HG03457 (cell line): ENCODE results near the gene TMEM132C.
"Not testable (repeated sequence)": the region's sequence is repeated elsewhere in the genome, so short reads cannot be mapped to it uniquely, and the experiment has no call there.

ENCODE experiments used
- ATAC-seq: cut with Tn5 transposase; IDR thresholded peaks from one replicate; pipeline ENCODE4 v1.9.1; 2021; ENCODE audit warnings: moderate number of reproducible peaks; ENCODE audit not compliant: unreplicated experiment

TMEM132C gene

GRCh38 chr12:128463881-128464280 lies 196.9 kb downstream of the TMEM132C start:
- ATAC-seq, result no peak

- ATAC-seq, result no peak
Observed at GRCh38 chr12:128467882-128468281, 200.9 kb downstream of the TMEM132C start.

- ATAC-seq, result no peak
Observed at GRCh38 chr12:128468926-128469325, 202.0 kb downstream of the TMEM132C start.

- ATAC-seq, result no peak
Observed at GRCh38 chr12:128471491-128471890, 204.5 kb downstream of the TMEM132C start.

- no peak for ATAC-seq
Observed at GRCh38 chr12:128474916-128475315, 207.9 kb downstream of the TMEM132C start.

GRCh38 chr12:128476266-128476665 lies 209.3 kb downstream of the TMEM132C start:
- no peak for ATAC-seq

- no peak for ATAC-seq
Observed at GRCh38 chr12:128483526-128484255, 216.7 kb downstream of the TMEM132C start.

GRCh38 chr12:128497376-128497775 lies 230.4 kb downstream of the TMEM132C start:
- not testable (repeated sequence) for ATAC-seq

- no peak for ATAC-seq
Observed at GRCh38 chr12:128507470-128507869, 240.5 kb downstream of the TMEM132C start.

GRCh38 chr12:128509170-128509569 lies 242.2 kb downstream of the TMEM132C start:
- ATAC-seq, result no peak

- no peak for ATAC-seq
Observed at GRCh38 chr12:128510511-128510910, 243.5 kb downstream of the TMEM132C start.

GRCh38 chr12:128513331-128513730 lies 246.4 kb downstream of the TMEM132C start:
- ATAC-seq, result no peak

GRCh38 chr12:128513831-128514230 lies 246.9 kb downstream of the TMEM132C start:
- ATAC-seq, result no peak

GRCh38 chr12:128518644-128519043 lies 251.7 kb downstream of the TMEM132C start:
- no peak for ATAC-seq

GRCh38 chr12:128519426-128519825 lies 252.5 kb downstream of the TMEM132C start:
- ATAC-seq, result no peak

GRCh38 chr12:128521981-128522380 lies 255.0 kb downstream of the TMEM132C start:
- no peak for ATAC-seq

- ATAC-seq, result no peak
Observed at GRCh38 chr12:128524439-128524838, 257.5 kb downstream of the TMEM132C start.

- no peak for ATAC-seq
Observed at GRCh38 chr12:128531170-128531569, 264.2 kb downstream of the TMEM132C start.

- no peak for ATAC-seq
Observed at GRCh38 chr12:128534906-128535305, 267.9 kb downstream of the TMEM132C start.

GRCh38 chr12:128536810-128537209 lies 269.8 kb downstream of the TMEM132C start:
- ATAC-seq, result no peak

- no peak for ATAC-seq
Observed at GRCh38 chr12:128537668-128538067, 270.7 kb downstream of the TMEM132C start.

- ATAC-seq, result no peak
Observed at GRCh38 chr12:128542844-128543243, 275.9 kb downstream of the TMEM132C start.

- no peak for ATAC-seq
Observed at GRCh38 chr12:128543460-128543859, 276.5 kb downstream of the TMEM132C start.
